ENCODE measurements around the gene OTC. TPM values are rescaled to one million over a fixed set of nuclear protein-coding genes. Genes with fewer than 3 reads are reported as not detected.

Gene OTC
- total RNA-seq, 4 donors from 2014 or later: 1.8 to 5.0 (median 4.2) TPM; not detected in 1

DNA sequence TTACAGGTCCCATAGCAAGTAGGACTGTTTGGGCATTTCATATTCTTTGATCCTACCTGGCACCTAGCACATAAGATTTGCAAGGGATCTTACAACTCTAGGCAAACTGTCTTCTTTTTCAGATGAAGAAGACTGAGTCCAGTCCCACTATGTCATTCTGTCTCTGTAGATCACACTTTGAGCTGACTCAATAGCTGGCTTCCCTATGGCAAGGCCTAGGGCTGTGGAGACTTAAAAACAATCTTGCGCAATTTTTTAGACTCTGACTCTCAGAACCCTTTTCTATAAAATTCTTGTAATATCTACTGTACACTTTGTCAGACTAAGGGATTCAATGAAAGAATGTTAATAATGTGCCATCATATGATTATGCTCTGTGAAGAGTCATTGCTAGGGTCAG lies 26.7 kb downstream of the OTC start:
- DNase-seq: no peak
- no peaks in the 10 kb centered on the region for H3K36me3 ChIP-seq
- no peak overlapping the region for H3K27ac ChIP-seq
- no peak overlapping the region for H3K4me3 ChIP-seq
- no peaks in the 10 kb centered on the region for H3K9me3 ChIP-seq
- H3K4me1 ChIP-seq: no peaks in the 10 kb centered on the region
- no peaks in the 10 kb centered on the region for H3K27me3 ChIP-seq
- TF ChIP-seq CTCF (IDR thresholded peaks at IDR 0.05) (no peak), POLR2A (IDR thresholded peaks at IDR 0.05) (no peak)
- intact Hi-C loops (cut with DNase I; ENCODE audit: low total_unique reads): no loop called here

DNA sequence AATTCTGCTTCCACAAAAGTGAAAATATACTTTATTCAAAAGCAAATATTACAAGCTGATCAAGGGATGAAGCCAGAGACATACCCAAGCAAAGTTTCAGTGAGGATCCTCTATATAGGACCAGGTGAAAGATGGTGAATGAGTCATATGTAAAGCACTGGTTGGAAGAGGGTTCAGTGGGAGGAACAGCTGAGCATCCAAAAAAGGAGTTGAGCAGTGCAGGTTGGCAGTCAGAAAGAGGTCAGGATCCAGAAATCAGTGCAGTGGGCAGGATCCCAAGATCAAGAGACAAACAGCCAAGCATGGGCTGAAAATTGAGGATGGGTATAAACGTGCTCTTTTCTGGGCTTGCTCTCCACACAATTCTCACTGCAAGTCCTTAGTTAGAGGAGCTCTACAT lies 30.3 kb downstream of the OTC start:
- TF ChIP-seq POLR2A (IDR thresholded peaks at IDR 0.05) (no peak), CTCF (IDR thresholded peaks at IDR 0.05) (no peak)

GRCh38 chrX:38400389-38400910 lies 48.0 kb downstream of the OTC start:
- H3K27me3 ChIP-seq: peaks cover 0 to 3% of the 10 kb centered on the region in 2 donors
- no peak for DNase-seq
- no peaks in the 10 kb centered on the region for H3K36me3 ChIP-seq
- intact Hi-C loops (cut with DNase I; ENCODE audit: low total_unique reads): no loop called here
- H3K27ac ChIP-seq: no peak overlapping the region
- TF ChIP-seq CTCF (IDR thresholded peaks at IDR 0.05) (no peak), POLR2A (IDR thresholded peaks at IDR 0.05) (no peak)
- H3K4me3 ChIP-seq: no peak overlapping the region
- no peaks in the 10 kb centered on the region for H3K9me3 ChIP-seq
- no peaks in the 10 kb centered on the region for H3K4me1 ChIP-seq

More for the DNA sequence above, 30.3 kb downstream of the OTC start:
- H3K36me3 ChIP-seq: no peaks in the 10 kb centered on the region
- no peaks in the 10 kb centered on the region for H3K27me3 ChIP-seq
- intact Hi-C loops (cut with DNase I; ENCODE audit: low total_unique reads): no loop called here
- DNase-seq: no peak
- H3K9me3 ChIP-seq: no peaks in the 10 kb centered on the region
- H3K27ac ChIP-seq: no peak overlapping the region
- H3K4me1 ChIP-seq: no peaks in the 10 kb centered on the region
- no peak overlapping the region for H3K4me3 ChIP-seq

- TF ChIP-seq CTCF (IDR thresholded peaks at IDR 0.05) (no peak), POLR2A (IDR thresholded peaks at IDR 0.05) (no peak)
- Histone ChIP-seq H3K36me3 (no peaks in the 10 kb centered on the region), H3K4me3 (no peak overlapping the region), H3K4me1 (no peaks in the 10 kb centered on the region), H3K27ac (no peak overlapping the region), H3K27me3 (peaks cover 0 to 3% of the 10 kb centered on the region in 2 donors), H3K9me3 (no peaks in the 10 kb centered on the region)
- no peak for DNase-seq
- intact Hi-C loops (cut with DNase I; ENCODE audit: low total_unique reads): no loop called here
These were observed 49.7 kb downstream of the OTC start for GRCh38 chrX:38402118-38402517.

GRCh38 chrX:38403834-38404233 lies 51.4 kb downstream of the OTC start:
- DNase-seq: no peak
- Histone ChIP-seq H3K27ac (no peak overlapping the region), H3K4me1 (no peaks in the 10 kb centered on the region), H3K9me3 (no peaks in the 10 kb centered on the region), H3K4me3 (no peak overlapping the region), H3K27me3 (peaks cover 0 to under 1% of the 10 kb centered on the region in 2 donors), H3K36me3 (no peaks in the 10 kb centered on the region)
- intact Hi-C loops (cut with DNase I; ENCODE audit: low total_unique reads): no loop called here
- TF ChIP-seq POLR2A (IDR thresholded peaks at IDR 0.05): no peak
- TF ChIP-seq CTCF (IDR thresholded peaks at IDR 0.05): no peak

All from uterus (tissue), 4 donors.